ENCODE measurements around the gene EPHB2. TPM values are rescaled to one million over a fixed set of nuclear protein-coding genes. Genes with fewer than 3 reads are reported as not detected.
A peak's percentile ranks its signal among the peaks of the same experiment; 100 is the strongest.

Gene EPHB2
- total RNA-seq, 1 donor from 2014 or later: 6.0 TPM

DNA sequence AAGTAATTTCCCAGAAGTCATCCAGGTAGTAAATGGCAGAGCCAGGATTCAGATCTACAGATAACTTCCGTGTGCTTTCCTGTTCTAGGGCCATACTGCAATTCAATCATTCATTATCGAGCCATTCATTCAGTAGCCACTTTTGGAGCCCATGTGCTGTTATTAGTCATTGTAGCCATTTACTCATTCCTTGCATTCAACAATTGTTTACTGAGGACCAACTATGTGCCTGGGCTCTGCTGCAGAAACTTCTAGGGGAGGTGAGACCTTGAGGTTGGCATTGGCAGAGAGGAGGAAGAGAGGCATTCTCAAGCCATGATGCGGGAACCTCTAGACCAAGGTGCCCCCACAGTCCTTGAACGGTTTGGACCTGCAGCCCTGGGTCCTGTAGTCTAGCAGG is 27.9 kb downstream of the EPHB2 start:
- Histone ChIP-seq H3K36me3 (no peaks in the 10 kb centered on the region), H3K27me3 (no peaks in the 10 kb centered on the region), H3K9me3 (no peaks in the 10 kb centered on the region), H3K4me1 (no peaks in the 10 kb centered on the region), H3K4me3 (no peak overlapping the region), H3K27ac (no peak overlapping the region)
- TF ChIP-seq, protein P1, sequence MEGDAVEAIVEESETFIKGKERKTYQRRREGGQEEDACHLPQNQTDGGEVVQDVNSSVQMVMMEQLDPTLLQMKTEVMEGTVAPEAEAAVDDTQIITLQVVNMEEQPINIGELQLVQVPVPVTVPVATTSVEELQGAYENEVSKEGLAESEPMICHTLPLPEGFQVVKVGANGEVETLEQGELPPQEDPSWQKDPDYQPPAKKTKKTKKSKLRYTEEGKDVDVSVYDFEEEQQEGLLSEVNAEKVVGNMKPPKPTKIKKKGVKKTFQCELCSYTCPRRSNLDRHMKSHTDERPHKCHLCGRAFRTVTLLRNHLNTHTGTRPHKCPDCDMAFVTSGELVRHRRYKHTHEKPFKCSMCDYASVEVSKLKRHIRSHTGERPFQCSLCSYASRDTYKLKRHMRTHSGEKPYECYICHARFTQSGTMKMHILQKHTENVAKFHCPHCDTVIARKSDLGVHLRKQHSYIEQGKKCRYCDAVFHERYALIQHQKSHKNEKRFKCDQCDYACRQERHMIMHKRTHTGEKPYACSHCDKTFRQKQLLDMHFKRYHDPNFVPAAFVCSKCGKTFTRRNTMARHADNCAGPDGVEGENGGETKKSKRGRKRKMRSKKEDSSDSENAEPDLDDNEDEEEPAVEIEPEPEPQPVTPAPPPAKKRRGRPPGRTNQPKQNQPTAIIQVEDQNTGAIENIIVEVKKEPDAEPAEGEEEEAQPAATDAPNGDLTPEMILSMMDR (IDR thresholded peaks at IDR 0.05): no peak
- ATAC-seq (no peak), DNase-seq (no peak)
- intact Hi-C loops (cut with DNase I): no loop called here

DNA sequence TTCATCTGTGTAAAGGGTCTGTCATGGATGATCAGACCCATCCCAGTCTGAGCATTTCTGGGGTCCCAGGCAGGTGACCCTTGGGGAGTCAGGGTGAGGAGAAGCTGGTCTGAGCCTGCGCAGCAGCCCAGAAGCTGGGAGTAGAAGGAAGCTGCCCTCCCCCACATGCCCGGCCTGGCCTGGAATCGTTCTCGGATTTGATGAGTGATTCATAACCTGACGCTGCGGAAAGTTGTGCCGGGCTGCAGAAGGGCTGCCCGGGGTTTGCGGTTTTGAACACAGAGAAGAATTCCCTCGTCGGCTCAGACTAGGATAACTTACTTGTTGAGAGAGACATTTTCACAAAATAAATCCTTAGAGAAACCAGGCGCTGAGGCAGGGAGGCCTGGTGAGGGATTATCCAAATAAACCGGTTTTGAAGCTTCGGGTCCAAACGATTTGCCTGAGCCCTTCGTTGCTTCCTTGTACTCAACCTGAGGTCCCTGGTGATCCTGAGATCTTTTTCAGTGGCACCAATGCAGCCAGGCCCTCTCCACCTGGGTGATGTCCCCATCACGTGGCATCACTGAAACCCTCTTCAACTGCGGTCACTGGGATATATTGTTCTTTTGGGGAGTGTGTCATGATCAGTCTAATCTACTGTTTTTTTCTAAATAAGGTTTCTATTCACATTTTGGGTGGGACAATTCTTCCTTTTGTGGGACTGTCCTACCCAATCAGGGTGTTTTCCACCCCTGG is 29.2 kb downstream of the EPHB2 start:
- Histone ChIP-seq H3K36me3 (no peaks in the 10 kb centered on the region), H3K4me1 (no peaks in the 10 kb centered on the region), H3K4me3 (no peak overlapping the region), H3K27ac (no peak overlapping the region), H3K9me3 (no peaks in the 10 kb centered on the region), H3K27me3 (no peaks in the 10 kb centered on the region)
- TF ChIP-seq, protein P1 (IDR thresholded peaks at IDR 0.05): no peak
- ATAC-seq (peak; percentile 11), DNase-seq (no peak)
- intact Hi-C loops (cut with DNase I): no loop called here

- no peak for ATAC-seq
- TF ChIP-seq, protein P1 (IDR thresholded peaks at IDR 0.05): no peak
- no peaks in the 10 kb centered on the region for H3K27me3 ChIP-seq
- no peaks in the 10 kb centered on the region for H3K36me3 ChIP-seq
- H3K4me1 ChIP-seq: peaks cover 1% of the 10 kb centered on the region
- H3K4me3 ChIP-seq: no peak overlapping the region
- intact Hi-C loops (cut with DNase I): no loop called here
- no peaks in the 10 kb centered on the region for H3K9me3 ChIP-seq
- no peak for DNase-seq
- H3K27ac ChIP-seq: no peak overlapping the region
These were observed 30.5 kb downstream of the EPHB2 start for GRCh38 chr1:22741118-22741517.

DNA sequence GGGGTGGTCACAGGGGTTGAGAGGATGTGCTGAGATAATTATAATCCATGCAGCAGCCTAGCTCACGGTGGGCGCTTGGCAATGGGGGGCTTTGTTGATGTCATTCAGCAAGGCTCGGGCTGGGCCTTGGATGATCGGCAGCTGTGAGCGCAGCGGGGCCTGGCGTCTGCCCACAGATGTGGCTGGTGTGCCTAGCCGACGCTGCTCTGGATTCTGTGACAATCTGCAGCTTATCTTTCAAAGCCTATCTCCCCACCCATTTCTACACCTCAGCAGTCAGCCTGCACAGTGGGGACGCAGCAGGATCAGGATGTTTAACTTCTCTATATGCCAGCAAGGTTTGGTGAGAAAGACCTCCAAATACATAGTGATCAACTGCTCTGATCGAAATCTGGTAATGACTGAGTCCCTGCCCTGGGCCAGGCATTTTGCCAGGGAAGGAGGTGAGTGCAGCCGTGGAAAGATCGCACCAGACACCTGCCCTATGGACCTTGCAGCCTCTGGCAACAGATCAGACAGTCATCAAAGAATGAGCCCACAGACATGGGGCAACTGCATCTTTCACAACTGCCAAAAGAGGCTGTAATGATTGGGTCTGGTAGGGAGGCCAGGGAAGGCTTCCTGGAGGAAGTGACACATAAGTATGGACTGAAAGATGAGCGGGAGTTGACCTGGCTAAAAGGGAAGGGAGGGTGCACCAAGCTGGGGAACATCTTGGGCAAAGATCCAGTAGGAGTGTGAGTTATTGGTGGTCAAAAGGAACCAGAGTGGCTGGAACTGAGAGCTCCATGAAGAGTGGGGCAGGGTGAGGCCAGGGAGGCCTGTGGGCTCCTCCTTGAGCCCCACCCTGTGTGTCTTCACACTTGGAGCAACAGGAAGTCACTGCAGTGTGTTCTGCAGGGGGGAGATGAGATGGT is 35.3 kb downstream of the EPHB2 start:
- Histone ChIP-seq H3K36me3 (no peaks in the 10 kb centered on the region), H3K27me3 (no peaks in the 10 kb centered on the region), H3K4me1 (peaks cover 17% of the 10 kb centered on the region), H3K27ac (no peak overlapping the region), H3K4me3 (no peak overlapping the region), H3K9me3 (no peaks in the 10 kb centered on the region)
- intact Hi-C loops (cut with DNase I): no loop called here
- ATAC-seq: peak; percentile 40
- no peak for DNase-seq
- TF ChIP-seq, protein P1 (IDR thresholded peaks at IDR 0.05): no peak

DNA sequence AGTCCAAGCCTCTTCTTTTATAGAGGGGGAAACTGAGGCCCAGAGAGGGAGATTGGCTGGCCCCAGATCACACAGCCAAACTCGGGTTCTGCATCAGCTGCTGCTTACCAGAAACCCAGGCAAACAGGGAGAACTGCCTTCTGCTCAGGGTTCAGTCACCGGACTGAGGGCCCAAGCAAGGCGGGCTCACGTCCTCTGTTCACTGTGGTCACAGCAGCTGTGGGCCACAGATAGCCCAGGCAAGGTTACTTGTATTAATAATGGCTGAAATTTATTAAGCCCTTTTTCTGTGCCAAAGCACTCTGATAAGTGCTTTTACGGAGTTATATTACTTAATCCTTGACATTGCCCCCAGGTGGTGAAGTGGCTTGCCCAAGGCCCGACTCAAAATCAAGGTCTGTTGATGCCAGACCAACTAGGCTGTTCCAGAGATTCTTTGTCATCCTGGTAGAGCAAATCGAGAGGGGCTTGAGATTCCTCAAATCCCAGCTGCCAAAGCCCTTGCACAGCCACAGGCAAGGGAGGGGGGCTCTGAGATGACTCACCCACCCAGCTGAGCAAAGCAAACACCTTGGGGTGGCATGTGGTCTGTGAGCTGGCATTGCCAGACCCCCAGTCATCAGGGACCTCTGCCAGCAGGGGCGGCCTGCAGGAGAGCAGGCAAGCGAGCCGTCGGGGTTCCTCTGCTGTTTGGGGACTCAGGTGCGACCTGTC is 36.5 kb downstream of the EPHB2 start:
- H3K27ac ChIP-seq: no peak overlapping the region
- DNase-seq (no peak), ATAC-seq (no peak)
- peaks cover 21% of the 10 kb centered on the region for H3K4me1 ChIP-seq
- TF ChIP-seq, protein P1 (IDR thresholded peaks at IDR 0.05): no peak
- H3K4me3 ChIP-seq: no peak overlapping the region
- H3K36me3 ChIP-seq: no peaks in the 10 kb centered on the region
- no peaks in the 10 kb centered on the region for H3K9me3 ChIP-seq
- intact Hi-C loops (cut with DNase I): no loop called here
- H3K27me3 ChIP-seq: no peaks in the 10 kb centered on the region

Data from upper lobe of right lung (tissue), 1 donor.